H7 (cell line): ENCODE data around the gene FRYL. TPM values are rescaled to one million over a fixed set of nuclear protein-coding genes. Genes with fewer than 3 reads are reported as not detected.
"Not testable (repeated sequence)": the region's sequence is repeated elsewhere in the genome, so short reads cannot be mapped to it uniquely, and the experiment has no call there.

Source experiments
- DNase-seq: peaks from one replicate; pipeline ENCODE4 v3.0.0; 2012
- H3K27me3 ChIP-seq: 2 replicates; pipeline ENCODE4 v1.6.0; 2011; ENCODE audit warnings: mild to moderate bottlenecking, low read length; ENCODE audit not compliant: control insufficient read depth, insufficient read depth
- H3K36me3 ChIP-seq: replicated peaks from 2 replicates; pipeline ENCODE4 v1.5.1; 2011; ENCODE audit warnings: low read length; ENCODE audit not compliant: control insufficient read depth, insufficient read depth
- H3K4me3 ChIP-seq: 2 replicates; pipeline ENCODE4 v1.5.1; 2011; ENCODE audit warnings: low read depth, mild to moderate bottlenecking, control low read depth, low read length, moderate library complexity; ENCODE audit not compliant: insufficient read depth
- total RNA-seq: library from RNA; depleted of rRNA; stranded (reverse); fragments of >200 nt; shearing (Covaris generic); gene quantifications from 2 replicates; pipeline ENCODE4 v1.2.3, GENCODE V29; 2014

The FRYL gene
- total RNA-seq, 1 experiment from 2014 or later, result 24.3 TPM

DNA sequence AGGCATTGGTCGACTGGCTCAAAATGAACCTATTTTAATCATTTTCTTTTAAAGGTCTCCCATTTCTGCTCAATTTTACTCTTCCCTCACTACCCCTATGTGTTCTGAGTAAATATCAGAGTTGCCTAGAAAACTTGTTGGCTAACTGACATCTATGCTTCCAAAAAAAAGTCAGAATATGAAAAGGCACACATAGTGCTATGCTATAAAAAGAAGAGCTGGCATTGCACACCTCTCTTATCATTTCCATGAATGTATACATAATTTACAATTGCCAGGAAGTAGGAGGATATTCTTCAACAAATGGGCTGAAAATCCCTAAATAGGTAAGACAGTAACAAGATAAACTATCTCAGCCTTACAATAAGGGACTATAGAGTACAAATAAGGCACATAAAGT is 70.2 kb downstream of the FRYL start:
- no peaks in the 10 kb centered on the region; the same call in 1 of the 2 replicates for H3K36me3 ChIP-seq

DNA sequence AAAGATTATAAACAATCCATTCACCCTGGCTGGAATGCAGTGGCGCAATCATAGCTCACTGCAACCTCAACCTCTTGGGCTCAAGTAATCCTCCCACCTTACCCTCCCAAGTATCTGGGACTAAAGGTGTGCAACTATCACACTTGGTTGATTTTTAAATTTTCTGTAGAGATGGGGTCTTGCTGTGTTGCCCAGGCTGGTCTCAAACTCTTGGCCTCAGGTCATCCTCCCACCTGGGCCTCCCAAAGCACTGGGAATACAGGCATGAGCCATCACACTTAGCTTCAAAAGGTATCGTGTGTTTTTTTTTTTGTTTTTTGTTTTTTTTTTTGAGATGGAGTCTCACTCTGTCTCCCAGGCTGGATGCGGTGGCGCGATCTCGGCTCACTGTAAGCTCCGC is 71.5 kb downstream of the FRYL start:
- Histone ChIP-seq H3K27me3 (no peaks in the 10 kb centered on the region), H3K4me3 (no peak overlapping the region), H3K36me3 (no peaks in the 10 kb centered on the region; the same call in 1 of the 2 replicates)
- no peak for DNase-seq

More for the DNA sequence above, 70.2 kb downstream of the FRYL start:
- Histone ChIP-seq H3K27me3 (no peaks in the 10 kb centered on the region), H3K4me3 (no peak overlapping the region)
- DNase-seq, result no peak

DNA sequence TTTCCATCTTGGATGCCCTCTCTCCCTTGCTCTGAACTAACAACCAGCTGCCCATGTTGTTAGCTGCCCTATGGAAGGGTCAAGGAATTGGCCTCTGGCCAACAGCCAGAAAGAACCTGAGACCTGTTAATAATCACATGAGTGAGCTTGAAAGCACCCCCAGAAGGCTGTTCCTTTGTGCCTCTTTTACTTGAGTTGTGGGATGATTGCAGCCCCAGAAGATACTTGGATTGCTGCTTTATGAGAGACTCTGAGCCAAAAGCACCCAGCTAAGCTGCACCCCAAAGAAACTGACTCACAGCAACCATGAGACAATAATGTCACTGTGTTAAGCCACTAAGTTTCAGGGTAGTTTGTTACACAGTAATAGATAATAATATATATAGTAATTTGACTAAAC is 73.3 kb downstream of the FRYL start:
- no peaks in the 10 kb centered on the region; the same call in 1 of the 2 replicates for H3K36me3 ChIP-seq
- H3K27me3 ChIP-seq, result no peaks in the 10 kb centered on the region
- no peak overlapping the region for H3K4me3 ChIP-seq
- no peak for DNase-seq

DNA sequence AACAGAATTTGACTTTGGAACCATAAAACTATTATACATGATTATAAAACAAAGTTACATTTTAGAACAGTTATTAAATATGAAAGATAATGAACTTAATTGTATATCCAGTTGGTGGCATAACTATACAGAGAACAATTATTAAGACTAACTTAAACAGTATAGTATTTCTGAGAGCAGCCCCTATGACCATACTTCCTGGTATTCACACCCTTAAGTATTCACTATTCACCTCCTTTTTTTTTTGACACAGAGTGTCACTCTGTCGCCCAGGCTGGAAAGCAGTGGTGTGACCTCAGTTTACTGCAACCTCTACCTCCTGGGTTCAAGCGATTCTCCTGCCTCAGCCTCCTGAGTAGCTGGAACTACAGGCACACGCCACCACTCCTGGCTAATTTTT is 74.5 kb downstream of the FRYL start:
- no peaks in the 10 kb centered on the region for H3K27me3 ChIP-seq
- no peak overlapping the region for H3K4me3 ChIP-seq
- no peaks in the 10 kb centered on the region; the same call in 1 of the 2 replicates for H3K36me3 ChIP-seq
- no peak for DNase-seq

DNA sequence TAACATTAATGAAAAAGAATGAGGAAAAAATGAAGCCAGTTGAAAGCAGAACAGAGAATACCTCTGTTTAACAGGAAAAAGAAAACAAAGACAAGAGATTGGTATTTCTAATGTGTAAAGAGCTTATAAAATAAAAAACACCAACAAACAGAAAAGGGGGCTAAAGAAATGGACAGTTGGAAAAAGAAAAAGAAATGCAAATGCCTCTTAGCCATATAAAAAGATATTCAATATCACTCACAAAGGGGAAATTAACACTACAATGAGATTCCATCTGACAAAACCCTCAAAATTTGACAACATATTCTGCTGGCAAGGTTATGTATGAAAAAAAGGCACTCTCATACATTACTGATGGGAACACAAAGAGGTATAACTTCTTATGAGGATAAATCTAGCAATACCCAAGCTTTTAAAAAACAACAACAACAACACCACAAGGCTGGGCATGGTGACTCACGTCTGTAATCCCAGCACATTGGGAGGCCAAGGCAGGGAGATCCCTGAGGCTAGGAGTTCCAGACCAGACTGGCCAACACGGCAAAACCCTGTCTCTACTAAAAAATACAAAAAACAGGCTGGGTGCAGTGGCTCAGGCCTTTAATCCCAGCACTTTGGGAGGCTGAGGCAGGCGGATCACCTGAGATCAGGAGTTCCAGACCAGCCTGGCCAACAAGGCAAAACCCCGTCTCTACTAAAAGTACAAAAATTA is 75.8 kb downstream of the FRYL start:
- DNase-seq, result no peak
- Histone ChIP-seq H3K27me3 (no peaks in the 10 kb centered on the region), H3K36me3 (no peaks in the 10 kb centered on the region), H3K4me3 (no peak overlapping the region)

DNA sequence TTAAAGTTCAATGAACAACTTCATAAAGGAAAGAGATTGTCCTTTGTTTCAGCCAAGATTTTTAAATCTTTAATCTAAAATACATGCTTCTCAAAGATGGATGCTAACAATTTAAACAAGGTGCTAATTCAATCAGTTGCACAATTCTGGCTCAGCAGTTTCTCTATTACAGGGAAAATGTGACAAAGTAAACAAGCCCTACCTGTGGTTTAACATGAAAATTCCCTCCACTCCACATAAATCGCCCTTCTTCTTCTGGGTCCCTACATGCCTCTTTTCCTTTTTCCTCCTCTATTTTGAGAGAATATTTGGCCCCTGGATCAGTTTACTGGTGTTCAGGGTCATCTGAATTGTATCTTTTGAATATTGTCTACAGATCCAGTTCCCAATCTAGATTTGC is 80.6 kb downstream of the FRYL start:
- DNase-seq, result no peak
- no peak overlapping the region for H3K4me3 ChIP-seq

DNA sequence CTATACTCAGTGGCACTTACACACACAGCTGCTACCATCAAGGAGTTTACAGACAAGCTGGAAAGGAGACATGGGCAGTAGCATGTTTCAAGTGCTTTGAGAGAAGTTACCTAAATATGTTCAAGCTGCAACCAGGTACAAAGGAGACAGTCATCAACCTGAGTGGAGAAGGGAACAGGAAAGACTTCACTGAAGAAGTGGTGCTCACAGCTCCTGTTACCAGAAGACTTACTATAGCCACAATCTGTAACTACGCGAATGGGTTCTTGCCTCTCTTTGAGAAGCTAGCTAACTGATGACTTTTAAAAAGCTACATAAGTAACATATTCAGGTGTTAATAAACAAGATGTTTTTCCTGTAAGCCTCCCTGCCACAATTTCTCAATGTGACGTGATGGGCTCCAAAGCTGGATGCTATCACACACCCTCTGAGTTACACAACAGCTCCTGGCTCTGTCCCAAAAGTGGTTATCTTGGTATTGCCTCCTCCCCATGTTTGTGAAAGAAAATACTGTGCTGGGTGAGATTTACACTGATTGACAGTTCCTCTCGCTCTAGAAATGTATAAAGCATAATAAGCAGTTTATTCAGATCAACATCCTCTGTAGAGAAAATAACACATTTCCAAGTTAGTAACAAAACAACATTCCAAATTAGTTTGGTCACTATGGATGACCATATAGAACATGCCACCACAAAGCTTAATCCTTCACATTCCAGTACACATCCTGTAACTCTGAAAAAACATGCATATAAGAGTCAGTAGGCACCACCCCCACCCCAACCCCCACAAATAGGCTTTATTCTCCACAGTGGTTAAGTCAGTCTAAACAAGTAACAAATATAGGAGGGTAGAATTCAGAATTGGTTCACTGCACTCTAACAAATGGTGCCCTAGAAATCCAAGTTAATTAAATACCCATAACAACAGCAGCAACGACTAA is 81.8 kb downstream of the FRYL start:
- no peak for DNase-seq
- Histone ChIP-seq H3K4me3 (no peak overlapping the region), H3K36me3 (no peaks in the 10 kb centered on the region), H3K27me3 (no peaks in the 10 kb centered on the region)

More for the DNA sequence above, 80.6 kb downstream of the FRYL start:
- Histone ChIP-seq H3K36me3 (no peaks in the 10 kb centered on the region), H3K27me3 (no peaks in the 10 kb centered on the region)

DNA sequence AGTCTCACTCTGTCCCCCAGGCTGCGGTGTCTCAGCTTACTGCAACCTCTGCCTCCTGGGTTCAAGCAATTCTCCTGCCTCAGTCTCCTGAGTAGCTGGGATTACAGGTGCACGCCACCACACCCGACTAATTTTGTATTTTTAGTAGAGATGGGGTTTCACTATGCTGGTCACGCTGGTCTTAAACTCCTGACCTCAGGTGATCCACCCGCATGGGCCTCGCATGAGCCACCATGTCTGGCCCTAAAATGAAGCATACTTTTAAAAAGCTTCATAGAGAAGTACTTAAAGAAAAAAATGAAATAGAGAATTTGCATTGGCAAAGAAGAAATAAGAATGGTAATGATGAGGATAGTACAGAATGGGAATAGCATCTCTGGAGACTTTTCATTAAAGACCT is 82.6 kb downstream of the FRYL start:
- H3K4me3 ChIP-seq, DNase-seq, H3K36me3 ChIP-seq, H3K27me3 ChIP-seq: not testable (repeated sequence)

DNA sequence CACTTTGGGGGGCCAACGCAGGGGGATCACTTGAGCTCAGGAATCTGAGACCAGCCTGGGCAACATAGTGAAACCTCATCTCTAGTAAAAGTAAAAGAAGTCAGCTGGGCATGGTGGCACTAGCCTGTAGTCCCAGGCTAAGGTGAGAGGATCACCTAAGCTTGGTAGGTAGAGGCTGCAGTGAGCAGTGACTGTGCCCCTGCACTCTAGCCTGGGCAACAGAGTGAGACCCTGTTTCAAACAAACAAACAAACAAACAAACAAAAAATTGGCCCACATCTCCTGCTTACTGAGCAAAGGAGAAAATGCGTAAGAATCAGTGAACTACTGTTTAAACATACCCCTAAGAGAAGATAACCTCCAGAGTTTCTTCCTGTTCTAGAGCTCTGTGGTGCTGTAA is 85.3 kb downstream of the FRYL start:
- H3K36me3 ChIP-seq, result no peaks in the 10 kb centered on the region
- H3K27me3 ChIP-seq, result no peaks in the 10 kb centered on the region
- DNase-seq, result no peak
- H3K4me3 ChIP-seq, result no peak overlapping the region

DNA sequence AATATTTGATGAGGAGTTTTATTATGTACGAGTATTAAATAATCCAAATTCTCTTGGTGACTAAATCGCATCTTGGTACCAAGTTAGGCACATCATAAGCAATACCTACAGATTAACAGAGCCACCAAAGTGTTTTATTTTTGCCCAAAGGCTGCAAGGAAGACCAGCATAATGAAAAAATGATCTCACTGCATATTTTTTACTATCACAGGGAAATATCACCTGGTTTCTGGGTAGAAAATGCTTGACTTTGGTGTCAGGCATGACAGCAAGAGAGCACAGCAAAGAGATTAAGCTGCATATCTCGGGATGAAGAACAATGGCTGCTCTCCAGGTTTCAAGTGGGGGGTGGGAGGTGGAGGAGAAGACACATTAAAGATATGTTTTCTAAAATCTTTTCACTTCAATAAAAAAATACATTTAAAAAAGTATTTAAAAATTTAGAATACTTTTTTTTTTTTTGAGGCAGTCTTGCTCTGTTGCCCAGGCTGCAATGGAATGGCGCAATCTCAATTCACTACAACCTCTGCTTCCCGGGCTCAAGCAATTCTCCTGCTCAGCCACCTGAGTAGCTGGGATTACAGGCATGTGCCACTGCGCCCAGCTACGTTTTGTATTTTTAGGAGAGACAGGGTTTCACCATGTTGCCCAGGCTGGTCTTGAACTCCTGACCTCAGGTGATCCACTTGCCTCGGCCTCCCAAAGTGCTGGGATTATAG is 86.1 kb downstream of the FRYL start:
- H3K27me3 ChIP-seq, result no peaks in the 10 kb centered on the region
- peak; percentile 23 for DNase-seq
- no peaks in the 10 kb centered on the region for H3K36me3 ChIP-seq
- H3K4me3 ChIP-seq, result no peak overlapping the region

DNA sequence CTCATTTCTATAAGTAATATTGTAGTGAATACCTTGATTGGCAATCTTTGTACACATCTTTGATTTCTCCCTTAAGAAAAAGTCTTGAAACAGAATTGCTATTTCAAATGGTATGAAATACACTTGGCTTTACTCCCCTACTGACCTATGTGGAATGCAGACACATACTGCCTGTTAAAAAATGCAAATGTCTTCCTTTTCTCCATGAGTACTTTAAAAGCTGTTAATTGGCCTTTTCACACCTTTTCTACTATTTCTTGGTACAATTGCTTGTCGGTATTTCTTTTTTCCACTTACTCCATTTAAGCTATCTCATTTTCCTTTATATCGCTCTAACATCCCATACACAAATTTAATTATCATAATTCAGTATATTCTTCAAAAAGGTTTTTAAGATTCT is 87.2 kb downstream of the FRYL start:
- no peaks in the 10 kb centered on the region for H3K27me3 ChIP-seq
- no peaks in the 10 kb centered on the region for H3K36me3 ChIP-seq
- DNase-seq, result no peak
- H3K4me3 ChIP-seq, result no peak overlapping the region

DNA sequence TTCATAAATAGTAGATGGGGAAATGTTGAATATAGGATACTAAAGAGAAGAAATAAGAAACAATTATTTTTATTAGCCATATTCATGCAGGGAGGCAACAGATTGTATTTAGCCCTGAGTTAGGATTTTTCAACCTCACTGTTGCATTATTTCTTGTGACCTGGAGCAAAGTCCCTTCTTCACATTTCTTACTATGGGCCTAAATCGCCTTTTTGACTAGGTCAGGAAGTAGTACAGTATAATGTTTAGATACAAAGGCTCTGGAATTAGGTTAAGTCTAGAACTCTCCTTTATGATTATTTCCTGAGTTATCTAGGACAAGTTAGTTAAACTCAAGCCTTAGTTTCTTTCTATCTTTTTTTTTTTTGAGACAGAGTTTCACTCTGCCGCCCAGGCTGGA is 88.0 kb downstream of the FRYL start:
- H3K36me3 ChIP-seq, result no peaks in the 10 kb centered on the region
- H3K4me3 ChIP-seq, result no peak overlapping the region
- no peak for DNase-seq
- no peaks in the 10 kb centered on the region for H3K27me3 ChIP-seq

DNA sequence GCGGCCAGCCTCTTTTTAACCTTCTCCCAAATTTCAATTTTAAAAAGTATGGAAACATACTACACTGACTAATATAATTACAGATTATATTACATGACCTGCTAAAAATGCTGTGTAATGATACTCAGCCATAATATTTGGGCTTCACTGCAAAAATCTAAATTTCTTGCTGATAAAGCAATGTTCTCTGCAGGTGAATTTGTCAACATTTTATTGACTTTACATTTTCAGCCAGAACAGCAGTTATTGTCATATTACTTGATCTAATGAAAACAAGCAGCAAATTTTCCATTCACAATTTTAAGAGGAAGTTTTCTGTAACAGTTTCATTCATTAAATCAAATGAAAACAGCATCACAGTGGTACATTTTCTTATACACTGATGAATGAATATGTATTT is 91.1 kb downstream of the FRYL start:
- H3K27me3 ChIP-seq, result no peaks in the 10 kb centered on the region
- DNase-seq, result no peak

DNA sequence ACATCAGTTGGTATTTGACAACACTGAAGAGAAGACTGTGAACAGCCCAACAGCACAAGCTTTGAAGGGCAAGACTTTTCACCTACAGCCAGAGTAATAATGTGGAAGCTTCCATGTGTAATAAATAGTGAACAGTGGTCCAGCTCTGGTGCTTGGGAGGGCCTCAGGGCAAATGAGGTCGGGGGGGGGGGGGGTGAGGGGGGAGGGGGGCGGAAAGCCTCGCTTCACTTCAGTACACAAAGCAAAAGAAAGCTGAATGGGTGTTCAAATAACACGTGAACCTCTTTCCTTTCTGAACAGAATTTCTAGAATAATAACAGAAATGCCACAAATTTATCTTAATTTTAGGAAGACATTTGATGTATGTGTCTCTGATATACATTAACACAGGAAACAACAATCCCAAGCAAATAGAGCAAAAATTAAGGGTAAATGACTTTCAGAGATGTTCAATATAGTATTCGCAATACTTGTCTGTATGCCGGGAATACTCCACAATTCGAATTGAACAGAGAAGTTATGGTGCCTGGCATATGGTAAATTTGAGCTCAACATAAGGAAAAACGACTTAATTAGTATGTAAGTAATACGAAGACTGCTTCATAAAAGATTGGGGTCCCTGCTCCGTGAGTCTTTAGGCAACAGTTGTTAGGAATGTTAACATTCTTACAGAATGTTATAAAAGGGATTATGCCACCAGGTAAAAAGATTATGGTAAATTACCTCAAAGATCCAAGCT is 92.6 kb downstream of the FRYL start:
- no peaks in the 10 kb centered on the region for H3K27me3 ChIP-seq
- H3K4me3 ChIP-seq, result no peak overlapping the region
- DNase-seq, result no peak
- H3K36me3 ChIP-seq, result no peaks in the 10 kb centered on the region

More for the DNA sequence above, 91.1 kb downstream of the FRYL start:
- Histone ChIP-seq H3K36me3 (no peaks in the 10 kb centered on the region), H3K4me3 (no peak overlapping the region)
